ENCODE results near the gene TBX10. TPM values are rescaled to one million over a fixed set of nuclear protein-coding genes. Genes with fewer than 3 reads are reported as not detected.

The TBX10 gene
- total and polyA plus RNA-seq, 2 donors (not counting 3 experiments of a cell fraction or from before 2014, with no cell fraction given): not detected

- no peak overlapping the region for H3K4me3 ChIP-seq (replicated peaks in 1 of 3; ENCODE audit: insufficient read depth in 1 of 3, low read depth in 1 of 3, low read length in 3 of 3)
- ChIA-PET POLR2A (no interaction called here), CTCF (interaction anchor here (0.9 to 2.4 kb wide), 3 partner anchors 13 to 17 kb away, joined by 4 to 11 read pairs (median 7); partner anchors contain the start of gene NUDT8)
- no TSS peak for BruUV-seq (replicated peaks)
- H2AFZ ChIP-seq (ENCODE audit: low read depth, low read length): no peak overlapping the region
- no peaks in the 10 kb centered on the region for H3K36me3 ChIP-seq (ENCODE audit: control insufficient read depth in 2 of 2, extremely low read depth in 1 of 2, insufficient read depth in 2 of 2, low read length in 2 of 2)
- no peak overlapping the region for H3K4me2 ChIP-seq (ENCODE audit: insufficient read depth, low read length)
- TF ChIP-seq FOS (IDR thresholded peaks at IDR 0.05; ENCODE audit: borderline replicate concordance, insufficient read depth, low read length): no peak
- TF ChIP-seq JUN (IDR thresholded peaks at IDR 0.05; ENCODE audit: borderline replicate concordance, insufficient read depth, insufficient read length, low read depth): no peak
- no peak for TF ChIP-seq EZH2 (IDR thresholded peaks at IDR 0.05; ENCODE audit: borderline replicate concordance, low read depth, low read length, severe bottlenecking)
- TF ChIP-seq GATA2 (IDR thresholded peaks at IDR 0.05; ENCODE audit: insufficient read depth, insufficient read length, low read depth, low read length): no peak
- TF ChIP-seq, protein P1, sequence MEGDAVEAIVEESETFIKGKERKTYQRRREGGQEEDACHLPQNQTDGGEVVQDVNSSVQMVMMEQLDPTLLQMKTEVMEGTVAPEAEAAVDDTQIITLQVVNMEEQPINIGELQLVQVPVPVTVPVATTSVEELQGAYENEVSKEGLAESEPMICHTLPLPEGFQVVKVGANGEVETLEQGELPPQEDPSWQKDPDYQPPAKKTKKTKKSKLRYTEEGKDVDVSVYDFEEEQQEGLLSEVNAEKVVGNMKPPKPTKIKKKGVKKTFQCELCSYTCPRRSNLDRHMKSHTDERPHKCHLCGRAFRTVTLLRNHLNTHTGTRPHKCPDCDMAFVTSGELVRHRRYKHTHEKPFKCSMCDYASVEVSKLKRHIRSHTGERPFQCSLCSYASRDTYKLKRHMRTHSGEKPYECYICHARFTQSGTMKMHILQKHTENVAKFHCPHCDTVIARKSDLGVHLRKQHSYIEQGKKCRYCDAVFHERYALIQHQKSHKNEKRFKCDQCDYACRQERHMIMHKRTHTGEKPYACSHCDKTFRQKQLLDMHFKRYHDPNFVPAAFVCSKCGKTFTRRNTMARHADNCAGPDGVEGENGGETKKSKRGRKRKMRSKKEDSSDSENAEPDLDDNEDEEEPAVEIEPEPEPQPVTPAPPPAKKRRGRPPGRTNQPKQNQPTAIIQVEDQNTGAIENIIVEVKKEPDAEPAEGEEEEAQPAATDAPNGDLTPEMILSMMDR (IDR thresholded peaks at IDR 0.05; ENCODE audit: extremely low read depth in 1 of 2, insufficient read depth in 1 of 2, low read depth in 1 of 2, low read length in 2 of 2): no peak
- TF ChIP-seq, protein P2, sequence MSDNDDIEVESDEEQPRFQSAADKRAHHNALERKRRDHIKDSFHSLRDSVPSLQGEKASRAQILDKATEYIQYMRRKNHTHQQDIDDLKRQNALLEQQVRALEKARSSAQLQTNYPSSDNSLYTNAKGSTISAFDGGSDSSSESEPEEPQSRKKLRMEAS (IDR thresholded peaks at IDR 0.05; ENCODE audit: insufficient read depth, insufficient read length): no peak
- TF ChIP-seq POLR2AphosphoS5 (IDR thresholded peaks at IDR 0.05; ENCODE audit: insufficient read depth, low read depth, low read length): no peak
- no peak for TF ChIP-seq POLR2A (IDR thresholded peaks at IDR 0.05; ENCODE audit: low read depth, low read length)
- FAIRE-seq (no peak), DNase-seq (ENCODE audit: low read depth, low spot score) (no peak)
- H3K27ac ChIP-seq (ENCODE audit: insufficient read depth, low read depth, low read length): no peak overlapping the region
- H3K27me3 ChIP-seq (ENCODE audit: control insufficient read depth in 2 of 2, insufficient read depth in 2 of 2, low read length in 2 of 2): no peaks in the 10 kb centered on the region
- no peaks in the 10 kb centered on the region for H3K4me1 ChIP-seq (ENCODE audit: control insufficient read depth, extremely low read depth, insufficient read depth, low read length)
- no peaks in the 10 kb centered on the region for H3K9me1 ChIP-seq (replicated peaks; ENCODE audit: control insufficient read depth, extremely low read depth, insufficient read depth, low read length)
- no peaks in the 10 kb centered on the region for H3K79me2 ChIP-seq (ENCODE audit: control insufficient read depth, insufficient read depth, low read length)
- dilution Hi-C loops (cut with MboI; ENCODE audit: extremely low pct_ligation_motif_present, low sequenced_read_pairs): no loop called here
- H3K9me3 ChIP-seq (replicated peaks; ENCODE audit: control insufficient read depth, insufficient read depth, low read length): no peaks in the 10 kb centered on the region
- intact Hi-C loops (cut with micrococcal nuclease): no loop called here
- no peaks in the 10 kb centered on the region for H4K20me1 ChIP-seq (replicated peaks; ENCODE audit: control insufficient read depth, extremely low read depth, insufficient read depth, low read length)
- H3K9ac ChIP-seq (replicated peaks; ENCODE audit: extremely low read depth, insufficient read depth, low read length): no peak overlapping the region
Measured at GRCh38 chr11:67646535-67647336, 7.2 kb upstream of the TBX10 start.
